A549 (cell line): ENCODE data around the gene DRD2.

Experiments used
- CHD4 ChIP-seq: fragments of 200-600 bp; sonication (generic); IDR thresholded peaks from 2 replicates; pipeline ENCODE4 v1.6.1; 2016; ENCODE audit warnings: antibody characterized with exemption, mild to moderate bottlenecking, borderline replicate concordance
- JUN ChIP-seq, 2 experiments: fragments of >200 bp; sonication (Bioruptor Twin); formaldehyde crosslinking; IDR thresholded peaks; 2 replicates in 1 of 2; 3 replicates in 1 of 2; pipeline ENCODE4 v1.6.1; 2016 to 2017
- POLR2A ChIP-seq: IDR thresholded peaks from 2 replicates; pipeline ENCODE4 v1.6.1; 2012; ENCODE audit warnings: mild to moderate bottlenecking, low read length
- POLR2AphosphoS2 ChIP-seq: conservative IDR thresholded peaks from 2 replicates; pipeline ENCODE4 v1.6.1; 2012; ENCODE audit warnings: low read length, improper control_type of control experiment, inconsistent platforms
- RAD21 ChIP-seq, 2 experiments: fragments of >200 bp in 1 of 2; sonication (Bioruptor Twin) in 1 of 2; formaldehyde crosslinking in 1 of 2; IDR thresholded peaks in 1 of 2; conservative IDR thresholded peaks in 1 of 2; 2 replicates in 1 of 2; 3 replicates in 1 of 2; pipeline ENCODE4 v1.6.1; 2012 to 2018; ENCODE audit warnings: inconsistent platforms in 1 of 2
- TP53 ChIP-seq: fragments of 250-450 bp; sonication (Bioruptor Pico); IDR thresholded peaks from 2 replicates; pipeline ENCODE4 v1.5.0; 2021; ENCODE audit warnings: mild to moderate bottlenecking, moderate library complexity
- TF ChIP-seq, protein P1 (sequence below): fragments of 450-650 bp; IDR thresholded peaks from 2 replicates; pipeline ENCODE4 v1.6.1; 2014; ENCODE audit warnings: antibody characterized with exemption

DNA sequence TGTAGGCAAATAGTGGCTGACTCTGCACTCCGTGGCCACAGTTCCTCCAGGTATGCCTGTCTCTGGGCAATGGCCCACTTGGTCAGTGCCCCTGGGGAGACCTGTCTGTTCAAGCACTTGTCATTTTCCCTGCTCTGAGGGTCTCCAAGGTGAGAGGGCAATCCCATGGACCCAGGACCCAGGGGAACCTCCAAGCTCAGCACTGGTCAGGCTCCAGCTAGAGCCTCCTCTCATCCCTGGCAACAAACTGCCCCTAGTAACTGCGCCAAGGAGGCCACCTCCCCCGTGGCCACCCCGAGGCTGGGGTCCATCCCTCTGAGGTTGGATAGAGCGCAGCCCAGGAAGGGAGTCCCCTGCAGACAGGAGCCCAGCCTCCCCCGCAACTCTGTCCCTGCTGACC lies 88.3 kb downstream of the DRD2 start:
- TF ChIP-seq TP53 (CRISPR knock-in tag) (no peak), POLR2A (no peak), RAD21 (conservative IDR thresholded peaks at IDR 0.05 in 1 of 2, IDR thresholded peaks at IDR 0.05 in 1 of 2) (no peak), CHD4 (no peak), JUN (IDR thresholded peaks at IDR 0.05) (no peak), POLR2AphosphoS2 (no peak)
- TF ChIP-seq, protein P1, sequence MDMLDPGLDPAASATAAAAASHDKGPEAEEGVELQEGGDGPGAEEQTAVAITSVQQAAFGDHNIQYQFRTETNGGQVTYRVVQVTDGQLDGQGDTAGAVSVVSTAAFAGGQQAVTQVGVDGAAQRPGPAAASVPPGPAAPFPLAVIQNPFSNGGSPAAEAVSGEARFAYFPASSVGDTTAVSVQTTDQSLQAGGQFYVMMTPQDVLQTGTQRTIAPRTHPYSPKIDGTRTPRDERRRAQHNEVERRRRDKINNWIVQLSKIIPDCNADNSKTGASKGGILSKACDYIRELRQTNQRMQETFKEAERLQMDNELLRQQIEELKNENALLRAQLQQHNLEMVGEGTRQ: no peak
